K562 (cell line): Measurements from ENCODE around the gene UNC5B. TPM values are rescaled to one million over a fixed set of nuclear protein-coding genes. Genes with fewer than 3 reads are reported as not detected.

Experiments used
- ARHGAP35 ChIP-seq: fragments of 450-650 bp; IDR thresholded peaks from 2 replicates; pipeline ENCODE4 v1.6.1; 2018; ENCODE audit not compliant: partially characterized antibody
- E2F4 ChIP-seq: sonication (generic); formaldehyde crosslinking; IDR thresholded peaks from 2 replicates; pipeline ENCODE4 v1.8.0; 2022; ENCODE audit warnings: mild to moderate bottlenecking, low read depth, missing genetic modification reagents
- HIVEP1 ChIP-seq: fragments of 250-450 bp; sonication (Bioruptor Pico); IDR thresholded peaks from 2 replicates; pipeline ENCODE4 v1.4.0; 2020; ENCODE audit warnings: mild to moderate bottlenecking
- MEIS2 ChIP-seq: fragments of 450-650 bp; IDR thresholded peaks from 2 replicates; pipeline ENCODE4 v1.6.1; 2014; ENCODE audit warnings: mild to moderate bottlenecking; ENCODE audit not compliant: partially characterized antibody
- MLLT1 ChIP-seq, 2 experiments: fragments of 450-650 bp; IDR thresholded peaks; 2 replicates each; pipeline ENCODE4 v1.6.1; 2016
- POLR2AphosphoS5 ChIP-seq: IDR thresholded peaks from 2 replicates; pipeline ENCODE4 v1.6.1; 2011; ENCODE audit warnings: mild to moderate bottlenecking, low read depth, low read length, moderate library complexity; ENCODE audit not compliant: control insufficient read depth, insufficient read depth
- SAP30 ChIP-seq: fragments of 200-600 bp; sonication (generic); IDR thresholded peaks from 2 replicates; pipeline ENCODE4 v1.6.1; 2012; ENCODE audit warnings: borderline replicate concordance, low read depth, mild to moderate bottlenecking, moderate library complexity, low read length, control low read depth, inconsistent platforms; ENCODE audit not compliant: insufficient read depth, poor library complexity, severe bottlenecking
- SMAD1 ChIP-seq: fragments of 150-350 bp; IDR thresholded peaks from 2 replicates; pipeline ENCODE4 v1.6.1; 2014; ENCODE audit warnings: low read length, low read depth; ENCODE audit not compliant: partially characterized antibody
- SMARCC2 ChIP-seq: fragments of 450-650 bp; IDR thresholded peaks from 2 replicates; pipeline ENCODE4 v1.6.1; 2017; ENCODE audit warnings: antibody characterized with exemption, moderate library complexity, mild to moderate bottlenecking, low read depth
- SRF ChIP-seq, 2 experiments: fragments of 250-450, 450-650 bp in 1 of 2; sonication (Bioruptor Pico) in 1 of 2; sonication (generic) in 1 of 2; formaldehyde crosslinking; IDR thresholded peaks; 2 replicates each; pipeline versions ENCODE4 v1.5.0 to v1.5.1; 2020 to 2022; ENCODE audit warnings: mild to moderate bottlenecking in 1 of 2, missing genetic modification reagents in 1 of 2
- ZBTB1 ChIP-seq: sonication (generic); formaldehyde crosslinking; IDR thresholded peaks from 2 replicates; pipeline ENCODE4 v1.8.1; 2023; ENCODE audit warnings: missing genetic modification reagents, low read depth, mild to moderate bottlenecking, borderline replicate concordance
- ZBTB34 ChIP-seq: fragments of 250-450 bp; sonication (Bioruptor Pico); IDR thresholded peaks from 2 replicates; pipeline ENCODE4 v1.8.0; 2021; ENCODE audit warnings: mild to moderate bottlenecking, moderate library complexity
- ZC3H11A ChIP-seq: IDR thresholded peaks from 2 replicates; pipeline ENCODE4 v1.6.1; 2012; ENCODE audit warnings: low read depth, low read length, improper control_type of control experiment
- ZNF431 ChIP-seq: sonication (generic); formaldehyde crosslinking; IDR thresholded peaks from 2 replicates; pipeline ENCODE4 v1.8.0; 2022; ENCODE audit warnings: mild to moderate bottlenecking, missing genetic modification reagents
- ZNF512 ChIP-seq: IDR thresholded peaks from 2 replicates; pipeline ENCODE4 v1.6.1; 2016; ENCODE audit warnings: missing genetic modification characterization, missing compliant biosample characterization
- ZNF655 ChIP-seq: fragments of 250-450 bp; sonication (Bioruptor Pico); IDR thresholded peaks from 2 replicates; pipeline ENCODE4 v1.5.0; 2021
- polyA plus RNA-seq, 8 experiments: library from polyadenylated mRNA; depleted of rRNA in 4 of 8; stranded (reverse) in 5 of 8; unstranded in 3 of 8; fragments of >200 nt; fragmentation: Nextera tagmentation in 2 of 8; fragmentation: Illumina TruSeq in 1 of 8; extraction: Ambion mirVana in 2 of 8; extraction: Trizol in 1 of 8; gene quantifications; 2 replicates each; pipeline versions ENCODE4 v1.2.1 to v1.2.3, GENCODE V29; 2011 to 2014; ENCODE audit warnings: inconsistent platforms in 1 of 8, missing spikeins in 1 of 8
- total RNA-seq, 7 experiments: library from RNA; depleted of rRNA in 6 of 7; stranded (reverse); fragments of >200 nt in 6 of 7; fragmentation: Illumina TruSeq in 2 of 7; extraction: Trizol in 2 of 7; gene quantifications; 2 replicates each; pipeline versions ENCODE4 v1.2.1 to v1.2.3, GENCODE V29; 2011 to 2021; ENCODE audit warnings: low replicate concordance in 1 of 7

The UNC5B gene
- total and polyA plus RNA-seq, 9 of the 15 experiments (the other 6 are each of a cell fraction or from before 2014, with no cell fraction given), result 0.10 to 8.4 (median 2.1) TPM

- TF ChIP-seq ZC3H11A (no peak), SRF (CRISPR knock-in tag; IDR thresholded peaks at IDR 0.05) (0 out of 4 replicates have a peak, but pooled peaks of 1 of the 2 experiments have one; percentile 19), SMAD1 (no peak), ZBTB1 (CRISPR knock-in tag) (peak; percentile 70), ZNF512 (tag) (no peak), MEIS2 (no peak), MLLT1 (IDR thresholded peaks at IDR 0.05) (peak; percentile 50 to 81; a peak in 2 of 4 replicates), HIVEP1 (no peak), SAP30 (peak; percentile 46), POLR2AphosphoS5 (0 out of 2 replicates have a peak, but pooled peaks have one; percentile 44), ZBTB34 (CRISPR knock-in tag) (no peak), ZNF655 (CRISPR knock-in tag) (no peak), ZNF431 (CRISPR knock-in tag) (peak; percentile 52), ARHGAP35 (no peak), SMARCC2 (peak; percentile 69; the same call in 1 of the 2 replicates), E2F4 (no peak)
Measured at GRCh38 chr10:71319042-71319799, 106.9 kb downstream of the UNC5B start, which contains the start of gene SLC29A3 (continued).
